ENCODE data around the gene THADA.
A peak's percentile ranks its signal among the peaks of the same experiment; 100 is the strongest.

The THADA gene

GRCh38 chr2:43490252-43490786 is 105.5 kb downstream of the THADA start:
- no peak for DNase-seq

DNA sequence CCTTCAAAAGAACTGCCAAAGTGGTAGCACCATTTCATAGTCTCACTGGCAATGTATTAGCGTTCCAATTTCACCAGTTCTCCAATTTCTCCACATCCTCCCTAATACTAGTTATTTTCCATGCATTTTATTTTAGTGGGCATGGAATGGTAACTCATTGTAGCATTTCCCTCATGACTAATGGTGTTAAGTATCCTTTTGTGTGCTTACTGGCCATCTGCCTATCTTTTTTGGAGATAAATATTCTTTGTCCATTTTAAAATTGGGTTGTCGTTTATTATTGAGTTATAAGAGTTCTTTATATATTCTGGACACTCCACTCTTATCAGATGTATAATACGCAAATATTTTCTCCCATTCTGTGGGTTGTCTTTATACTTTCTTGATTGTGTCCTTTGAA is 107.1 kb downstream of the THADA start:
- no peak for DNase-seq

- no peak for DNase-seq
Measured at GRCh38 chr2:43486603-43487002, 109.2 kb downstream of the THADA start.

DNA sequence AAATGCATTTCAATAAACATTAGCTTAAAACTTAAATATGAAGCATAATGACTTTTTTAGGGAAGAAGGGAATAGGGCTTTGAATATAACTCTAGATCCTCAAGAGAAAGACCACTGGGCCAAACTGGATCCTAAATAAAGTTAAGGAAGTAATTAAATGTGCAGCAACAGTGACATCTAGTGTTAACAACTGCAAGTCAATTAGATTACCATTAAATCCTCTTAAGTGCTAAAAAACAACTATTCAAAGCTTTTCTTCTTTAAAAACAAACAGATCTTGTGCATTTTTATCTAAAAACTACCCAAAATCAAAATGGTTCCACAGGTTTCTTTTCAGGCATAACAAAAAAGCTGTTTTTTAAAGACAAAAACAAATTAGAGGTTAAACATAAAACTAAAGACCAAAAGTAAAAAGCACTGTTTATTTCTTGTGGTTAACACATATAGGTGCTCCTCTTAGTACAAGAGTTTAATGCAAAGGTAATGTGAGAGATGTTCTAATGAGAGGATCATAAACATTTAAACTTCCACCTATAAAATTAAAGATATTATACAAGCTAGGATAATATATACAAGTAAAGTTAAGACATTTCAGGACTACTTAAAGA is 111.4 kb downstream of the THADA start:
- DNase-seq, result peak; percentile 53

DNA sequence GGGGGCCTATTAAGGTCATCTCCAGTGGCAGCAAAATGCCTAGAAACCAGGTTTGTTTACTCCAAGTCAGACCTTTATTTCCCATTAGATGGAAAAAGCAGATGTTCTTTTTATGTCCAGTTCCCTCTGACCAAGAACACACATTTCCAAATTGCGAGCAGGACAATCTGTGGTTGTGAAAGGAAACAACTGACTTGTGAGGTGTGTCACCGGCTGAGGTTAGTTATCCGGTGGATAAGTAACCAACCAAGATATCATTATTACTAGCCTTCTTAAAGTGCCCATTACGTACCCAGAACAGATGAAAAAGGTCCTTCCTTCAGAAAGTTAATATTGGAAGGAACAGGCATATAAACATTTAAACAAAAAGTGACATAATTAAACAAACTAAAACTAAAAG is 112.9 kb downstream of the THADA start:
- no peak for DNase-seq

DNA sequence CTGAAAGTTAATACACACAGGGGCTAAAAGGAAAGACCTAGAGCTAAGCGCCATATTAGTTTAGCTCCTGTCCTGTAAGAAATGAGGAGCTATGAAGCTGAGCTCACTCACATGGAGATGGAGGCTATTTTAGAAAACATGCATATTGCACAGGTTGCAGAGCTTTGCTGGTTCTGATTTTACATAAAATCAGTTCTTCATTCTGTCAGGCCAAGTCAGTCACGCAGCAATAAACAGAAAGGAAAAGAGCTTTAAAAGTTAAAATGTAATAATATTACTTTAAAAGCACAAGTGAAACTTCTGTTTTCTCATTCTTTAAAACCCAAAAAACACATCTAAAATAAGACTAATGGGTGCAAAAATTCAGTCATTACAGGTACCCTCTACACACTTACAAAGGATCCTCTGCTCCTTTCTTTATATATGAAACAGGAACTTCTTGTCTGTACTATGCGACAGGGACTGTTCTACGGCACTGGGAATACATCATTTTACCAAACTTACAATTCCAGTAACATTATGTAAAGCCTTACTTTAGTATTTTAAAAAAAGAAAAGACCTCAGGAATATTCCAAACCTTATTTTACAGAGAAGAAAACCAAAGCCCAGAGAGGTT is 113.8 kb downstream of the THADA start:
- no peak for DNase-seq

GRCh38 chr2:43480874-43481273 is 115.0 kb downstream of the THADA start:
- no peak for DNase-seq

GRCh38 chr2:43478412-43479086 is 117.3 kb downstream of the THADA start:
- no peak for DNase-seq

- DNase-seq, result no peak
Measured at GRCh38 chr2:43475922-43476321, 119.9 kb downstream of the THADA start.

DNA sequence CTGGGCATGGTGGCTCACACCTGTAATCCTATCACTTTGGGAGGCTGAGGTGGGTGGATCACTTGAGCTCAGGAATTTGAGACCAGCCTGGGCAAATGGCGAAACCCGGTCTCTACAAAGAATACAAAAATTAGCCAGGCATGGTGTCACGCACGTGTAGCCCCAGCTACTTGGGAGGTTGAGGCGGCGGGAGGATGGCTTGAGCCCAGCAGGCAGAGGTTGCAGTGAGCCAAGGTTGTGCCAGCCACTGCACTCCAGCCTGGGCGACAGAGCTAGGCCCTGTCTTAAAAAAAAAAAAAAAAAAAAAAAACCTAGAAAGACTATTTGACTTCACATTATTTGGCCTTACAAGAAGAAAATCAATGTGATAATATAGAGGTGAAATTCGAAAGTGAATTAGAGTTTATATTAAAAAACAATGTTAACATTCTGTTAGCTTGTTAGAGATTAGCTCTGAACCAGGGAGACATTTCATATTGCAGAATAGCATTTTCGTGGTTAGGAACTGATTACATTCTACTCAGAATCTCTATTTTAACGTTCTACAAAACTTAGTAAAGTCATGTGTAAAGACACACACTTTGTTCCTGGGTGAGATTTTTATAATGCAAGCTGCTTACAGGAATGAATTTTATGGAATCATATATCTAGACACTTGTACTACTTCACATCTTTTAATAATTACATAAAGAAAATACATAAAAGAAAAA is 120.5 kb downstream of the THADA start:
- no peak for DNase-seq

DNA sequence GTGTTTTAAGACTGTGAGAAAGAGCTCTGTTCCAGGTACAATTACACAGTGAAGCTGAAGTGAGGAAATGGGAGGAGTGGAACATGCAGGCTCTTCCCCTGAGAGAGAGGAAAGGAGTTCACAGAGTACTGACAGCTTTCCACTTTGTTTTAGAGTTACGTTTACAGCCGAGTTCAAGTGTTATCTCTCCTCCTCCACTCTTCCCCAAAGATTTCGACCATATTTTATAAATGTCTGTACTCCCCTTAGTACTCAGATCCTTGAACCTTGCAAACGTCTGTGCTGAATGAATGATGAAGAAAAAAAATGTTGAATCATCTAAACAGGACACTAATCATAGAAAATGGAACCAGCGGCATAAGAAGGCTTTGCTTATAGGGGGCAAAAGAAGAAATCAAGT is 121.6 kb downstream of the THADA start:
- no peak for DNase-seq

- DNase-seq, result no peak
Measured at GRCh38 chr2:43473767-43474166, 122.1 kb downstream of the THADA start.

DNA sequence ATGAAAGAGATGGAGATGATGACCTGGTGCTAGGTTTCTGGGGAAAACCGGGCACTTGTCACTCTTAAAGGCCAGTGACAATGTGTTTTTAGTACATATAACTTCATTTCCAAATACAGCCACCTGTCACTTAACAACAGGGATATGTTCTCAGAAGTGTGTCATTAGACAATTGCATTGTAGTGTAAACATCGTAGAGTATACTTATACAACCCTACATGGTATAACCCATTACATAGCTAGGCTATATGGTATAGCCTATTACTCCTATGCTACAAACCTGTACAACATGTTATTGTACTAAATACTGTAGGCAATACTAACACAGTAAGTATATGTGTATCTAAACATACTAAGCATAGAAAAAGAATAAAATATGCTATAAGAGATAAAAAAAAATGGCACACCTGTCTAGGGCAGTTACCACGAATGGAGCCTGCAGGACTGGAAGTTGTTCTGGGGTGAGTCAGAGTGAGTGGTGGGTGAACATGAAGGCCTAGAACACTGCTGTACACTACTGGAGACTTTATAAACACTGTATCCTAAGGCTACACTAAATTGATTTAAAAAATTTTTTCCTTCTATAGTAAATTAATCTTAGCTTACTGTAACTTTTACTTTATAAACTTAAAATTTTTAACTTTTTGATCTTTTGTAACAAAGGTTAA is 123.2 kb downstream of the THADA start:
- DNase-seq, result no peak

DNA sequence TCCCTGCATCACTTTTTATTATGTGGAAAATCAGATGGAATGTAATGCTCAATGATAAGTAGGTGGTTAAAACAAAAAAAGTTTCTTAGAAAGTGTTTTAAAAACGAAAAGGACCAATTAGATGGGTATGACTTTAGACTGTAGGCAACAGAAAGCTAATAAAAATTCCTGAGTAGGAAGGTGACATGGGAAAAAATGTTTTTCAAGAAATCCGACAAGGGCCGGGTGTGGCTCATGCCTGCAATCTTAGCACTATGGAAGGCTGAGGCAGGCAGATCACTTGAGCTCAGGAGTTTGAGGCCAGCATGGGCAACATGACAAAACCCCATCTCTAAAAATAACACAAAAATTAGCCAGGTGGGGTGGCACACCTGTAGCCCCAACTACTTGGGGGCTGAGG is 126.1 kb downstream of the THADA start:
- DNase-seq, result no peak

DNA sequence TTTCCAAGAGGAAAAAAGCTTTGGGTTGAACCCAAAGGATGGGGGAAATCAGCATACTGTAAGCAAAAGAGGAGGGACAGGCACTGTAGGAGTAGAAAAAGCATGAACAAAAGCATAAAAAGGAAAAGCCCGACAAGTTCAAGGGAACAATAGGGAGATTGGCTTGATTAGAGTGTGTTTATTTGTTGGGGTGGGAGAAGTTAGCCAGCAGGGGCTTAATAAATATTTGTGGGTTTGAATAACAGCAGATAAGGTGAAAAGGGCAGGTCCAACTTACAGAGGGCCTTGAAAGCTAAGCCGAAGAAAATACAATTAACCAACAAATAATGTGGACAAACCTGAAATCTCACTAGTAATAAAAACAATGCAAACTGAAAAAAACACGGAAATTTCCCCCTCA is 126.7 kb downstream of the THADA start:
- no peak for DNase-seq

DNA sequence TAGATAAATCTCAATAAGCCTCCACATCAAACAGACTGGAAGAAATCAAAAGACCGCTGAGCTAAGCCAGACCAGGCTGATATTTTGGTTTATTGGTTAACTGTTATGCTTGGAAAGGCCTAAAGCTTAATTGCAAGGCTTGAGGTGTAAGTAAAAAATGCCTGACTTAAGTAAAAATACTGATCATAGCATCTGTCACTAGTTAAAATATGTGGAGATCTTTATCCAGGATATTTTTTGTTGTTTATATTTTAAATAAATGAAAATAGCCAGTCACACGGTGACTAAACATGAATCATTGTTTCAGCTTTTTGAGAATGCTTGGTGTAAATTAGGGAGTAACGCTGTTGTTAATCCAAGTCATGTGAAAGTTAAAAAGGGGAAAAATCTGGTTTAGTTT is 127.9 kb downstream of the THADA start:
- no peak for DNase-seq

- DNase-seq, result peak; percentile 57
Measured at GRCh38 chr2:43465234-43465633, 130.6 kb downstream of the THADA start.

DNA sequence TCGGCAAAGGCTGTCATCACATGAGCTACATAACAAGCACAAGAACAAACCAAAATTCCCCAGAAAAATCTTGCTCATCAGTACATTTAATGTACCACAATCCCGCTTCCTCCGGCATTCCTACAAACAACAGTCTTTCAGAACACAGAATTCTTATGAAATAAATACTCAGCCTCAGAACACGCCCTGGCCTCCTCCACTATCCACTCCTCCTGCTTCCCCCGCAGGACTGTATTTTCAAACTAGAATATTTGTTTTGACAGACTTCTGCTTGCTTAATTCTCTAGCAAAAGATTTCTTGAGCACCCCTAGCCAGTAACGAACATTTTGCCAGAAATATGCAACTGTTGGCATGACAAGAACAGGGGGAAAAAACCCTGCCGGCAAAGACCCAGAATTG is 131.2 kb downstream of the THADA start:
- no peak for DNase-seq

- DNase-seq, result peak; percentile 28
Measured at GRCh38 chr2:43462866-43463641, 132.8 kb downstream of the THADA start.

GRCh38 chr2:43461453-43462073 is 134.3 kb downstream of the THADA start:
- no peak for DNase-seq

GRCh38 chr2:43460611-43461365 is 135.1 kb downstream of the THADA start:
- DNase-seq, result no peak

All from DMS79 (cell line).